ENCODE measurements around the gene PIM1. TPM values are rescaled to one million over a fixed set of nuclear protein-coding genes. Genes with fewer than 3 reads are reported as not detected.
"Not testable (repeated sequence)": the region's sequence is repeated elsewhere in the genome, so short reads cannot be mapped to it uniquely, and the experiment has no call there.

The PIM1 gene
- polyA plus RNA-seq, 1 of the 3 experiments (the other 2 are of a cell fraction): 33.9 TPM

- Histone ChIP-seq H3K9me3 (no peaks in the 10 kb centered on the region), H3K36me3 (replicated peaks in 1 of 2; ENCODE audit: control insufficient read depth in 1 of 2, insufficient read depth in 2 of 2, low read length in 1 of 2) (peaks cover 6 to 9% of the 10 kb centered on the region in 2 experiments), H3K9me2 (no peaks in the 10 kb centered on the region), H3K4me3 (ENCODE audit: low read depth in 2 of 2, low read length in 1 of 2) (no peak overlapping the region), H3F3A (replicated peaks; ENCODE audit: insufficient read depth) (peaks cover 10% of the 10 kb centered on the region), H3K79me2 (ENCODE audit: insufficient read depth) (no peaks in the 10 kb centered on the region), H3K4me1 (ENCODE audit: control insufficient read depth in 1 of 2, insufficient read depth in 2 of 2, low read depth in 1 of 2, low read length in 1 of 2) (no peaks in the 10 kb centered on the region), H3K27me3 (ENCODE audit: insufficient read depth) (no peaks in the 10 kb centered on the region), H2AFZ (ENCODE audit: low read depth) (no peak overlapping the region), H4K20me1 (ENCODE audit: insufficient read depth) (no peaks in the 10 kb centered on the region), H3K9ac (no peak overlapping the region), H3K27ac (ENCODE audit: low read depth in 2 of 2, low read length in 1 of 2) (no peak overlapping the region), H3K4me2 (no peak overlapping the region)
- ChIA-PET POLR2A (no interaction called here), CTCF (interaction anchor here (1.0 to 15.1 kb wide), 6 partner anchors 9 to 161 kb away, joined by 3 to 490 read pairs (median 9); no protein-coding TSS in a partner anchor)
- 86% methylated on average over 2 of the region's 2 CpGs for WGBS (ENCODE audit: low lambda C conversion rate)
- no peak for DNase-seq
- TF ChIP-seq YY1 (IDR thresholded peaks at IDR 0.05; ENCODE audit: low read depth) (no peak), NRF1 (IDR thresholded peaks at IDR 0.05; ENCODE audit: low read depth, low read length) (no peak), REST (IDR thresholded peaks at IDR 0.05; ENCODE audit: low read depth, low read length) (no peak), USF1 (IDR thresholded peaks at IDR 0.05; ENCODE audit: borderline replicate concordance, low read depth) (no peak), JUND (IDR thresholded peaks at IDR 0.05) (no peak), SMC3 (IDR thresholded peaks at IDR 0.05; ENCODE audit: low read depth, low read length) (no peak), PBX3 (IDR thresholded peaks at IDR 0.05) (no peak), CTCF (IDR thresholded peaks at IDR 0.05) (no peak), RCOR1 (IDR thresholded peaks at IDR 0.05; ENCODE audit: low read length) (no peak), EZH2phosphoT487 (IDR thresholded peaks at IDR 0.05; ENCODE audit: borderline replicate concordance, low read depth) (no peak), TAF1 (IDR thresholded peaks at IDR 0.05; ENCODE audit: borderline replicate concordance, low read depth, low read length) (no peak), RAD21 (IDR thresholded peaks at IDR 0.05; ENCODE audit: low read length) (no peak), EP300 (IDR thresholded peaks at IDR 0.05; ENCODE audit: borderline replicate concordance in 1 of 2, low read depth in 1 of 2, low read length in 1 of 2) (no peak), RXRA (IDR thresholded peaks at IDR 0.05; ENCODE audit: borderline replicate concordance, low read depth) (no peak), MEF2A (IDR thresholded peaks at IDR 0.05; ENCODE audit: borderline replicate concordance, low read depth) (no peak), TCF12 (IDR thresholded peaks at IDR 0.05) (no peak)
Measured at GRCh38 chr6:37180075-37180474, 10.1 kb downstream of the PIM1 start.

- H4K20me1 ChIP-seq (ENCODE audit: insufficient read depth); POLR2A ChIA-PET; H3K27me3 ChIP-seq (ENCODE audit: insufficient read depth); H3F3A ChIP-seq (replicated peaks; ENCODE audit: insufficient read depth); H3K9me2 ChIP-seq; H3K4me1 ChIP-seq (ENCODE audit: control insufficient read depth in 1 of 2, insufficient read depth in 2 of 2, low read depth in 1 of 2, low read length in 1 of 2); H2AFZ ChIP-seq (ENCODE audit: low read depth); H3K27ac ChIP-seq (ENCODE audit: low read depth in 2 of 2, low read length in 1 of 2); DNase-seq; H3K79me2 ChIP-seq (ENCODE audit: insufficient read depth); H3K9me3 ChIP-seq; H3K4me3 ChIP-seq (ENCODE audit: low read depth in 2 of 2, low read length in 1 of 2); H3K36me3 ChIP-seq (replicated peaks in 1 of 2; ENCODE audit: control insufficient read depth in 1 of 2, insufficient read depth in 2 of 2, low read length in 1 of 2); H3K4me2 ChIP-seq; H3K9ac ChIP-seq: not testable (repeated sequence)
- WGBS (ENCODE audit: low lambda C conversion rate): 92% methylated on average over 4 of the region's 4 CpGs
- CTCF ChIA-PET: interaction anchor here (1.0 to 15.1 kb wide), 6 partner anchors 9 to 162 kb away, joined by 3 to 490 read pairs (median 9); no protein-coding TSS in a partner anchor
Measured at GRCh38 chr6:37180610-37181009, 10.7 kb downstream of the PIM1 start.
